ENCODE measurements around the gene FOXP1. TPM values are rescaled to one million over a fixed set of nuclear protein-coding genes. Genes with fewer than 3 reads are reported as not detected.

FOXP1 gene
- total RNA-seq, 2 experiments from 2014 or later, result 120 to 122 TPM

GRCh38 chr3:71317140-71317539, 266.4 kb downstream of the FOXP1 start:
- DNase-seq, result no peak
- no peak overlapping the region for H3K4me3 Mint-ChIP-seq
- no peaks in the 10 kb centered on the region for H3K36me3 Mint-ChIP-seq (ENCODE audit: low read depth)
- no peaks in the 10 kb centered on the region for H3K9me3 Mint-ChIP-seq (ENCODE audit: insufficient read depth)
- ChIA-PET POLR2A (interaction anchor here (0.6 kb wide), 1 partner anchor 34 kb away, joined by 3 read pairs; no protein-coding TSS in a partner anchor), CTCF (interaction anchor here (0.7 to 1.6 kb wide), 4 partner anchors 10 to 216 kb away, joined by 3 to 4 read pairs (median 4); no protein-coding TSS in a partner anchor)
- no peak for ATAC-seq
- no peaks in the 10 kb centered on the region for H3K27me3 Mint-ChIP-seq (ENCODE audit: low read depth)
- no peak overlapping the region for H3K27ac Mint-ChIP-seq
- H3K4me1 Mint-ChIP-seq (ENCODE audit: low read depth), result peaks cover 29% of the 10 kb centered on the region

DNA sequence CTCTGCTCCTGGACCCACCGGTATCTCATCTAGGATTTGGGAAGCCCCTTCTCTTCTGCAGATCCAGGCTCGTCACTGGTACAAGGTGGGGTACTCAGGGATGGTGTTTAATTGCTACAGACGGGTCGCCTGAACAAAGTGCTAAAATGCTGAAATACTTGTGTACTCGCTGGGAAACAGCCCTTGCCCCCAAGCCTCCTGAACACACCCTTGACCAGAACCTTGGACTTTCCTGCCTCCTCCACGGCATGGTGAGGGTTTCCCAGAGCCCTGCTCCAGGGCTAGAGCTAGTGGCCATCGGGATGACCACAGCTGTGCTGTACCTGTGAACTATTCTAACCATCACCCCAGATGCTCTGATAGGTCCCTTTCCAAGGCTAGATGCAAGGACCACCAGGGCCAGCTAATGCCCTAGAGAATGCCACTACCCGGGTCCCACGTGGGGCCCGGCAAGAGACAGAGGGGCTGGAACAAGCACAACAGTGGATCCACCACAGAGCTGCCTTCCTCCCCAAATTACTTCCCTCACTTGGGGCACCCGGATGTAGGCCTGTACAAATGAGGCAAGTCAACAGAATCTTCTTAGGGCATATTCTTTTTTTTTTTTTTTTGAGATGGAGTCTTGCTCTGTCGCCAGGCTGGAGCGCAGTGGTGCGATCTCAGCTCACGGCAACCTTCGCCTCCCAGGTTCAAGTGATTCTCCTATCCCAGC, 267.3 kb downstream of the FOXP1 start:
- peaks cover 3% of the 10 kb centered on the region for H3K36me3 Mint-ChIP-seq (ENCODE audit: low read depth)
- DNase-seq (no peak), ATAC-seq (no peak)
- ChIA-PET CTCF (interaction anchor here (0.7 to 1.6 kb wide), 3 partner anchors 9 to 63 kb away, joined by 3 to 4 read pairs (median 3); no protein-coding TSS in a partner anchor), POLR2A (interaction anchor here (0.6 to 1.1 kb wide), 2 partner anchors 33 to 69 kb away, joined by 3 read pairs; no protein-coding TSS in a partner anchor)
- H3K27me3 Mint-ChIP-seq (ENCODE audit: low read depth), result no peaks in the 10 kb centered on the region
- H3K4me3 Mint-ChIP-seq, result no peak overlapping the region
- H3K9me3 Mint-ChIP-seq (ENCODE audit: insufficient read depth), result no peaks in the 10 kb centered on the region
- H3K27ac Mint-ChIP-seq, result peak overlapping the region; percentile 8
- H3K4me1 Mint-ChIP-seq (ENCODE audit: low read depth), result peaks cover 35% of the 10 kb centered on the region

DNA sequence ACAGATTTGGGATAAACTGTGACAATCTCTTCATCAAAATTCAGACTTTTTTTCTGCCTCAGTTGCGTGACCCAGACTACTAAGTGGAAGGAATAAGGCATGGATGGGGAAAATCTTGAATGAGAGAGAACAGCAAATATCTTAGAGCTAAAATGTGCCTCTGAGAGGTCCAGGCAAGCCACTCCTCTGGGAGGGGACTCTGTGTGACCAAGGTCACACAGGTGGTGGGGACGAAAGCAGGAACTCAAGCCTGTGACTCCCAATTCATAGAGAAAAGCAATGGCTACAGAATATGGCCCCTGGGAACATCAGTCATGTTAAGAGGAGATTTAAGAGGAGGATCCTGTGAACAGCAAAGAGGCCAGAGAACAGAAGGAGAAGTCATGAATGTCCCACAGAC, 268.1 kb downstream of the FOXP1 start:
- peaks cover 42% of the 10 kb centered on the region for H3K4me1 Mint-ChIP-seq (ENCODE audit: low read depth)
- H3K36me3 Mint-ChIP-seq (ENCODE audit: low read depth), result peaks cover 3% of the 10 kb centered on the region
- no peaks in the 10 kb centered on the region for H3K9me3 Mint-ChIP-seq (ENCODE audit: insufficient read depth)
- ChIA-PET CTCF (interaction anchor here (1.6 kb wide), 1 partner anchor 8 kb away, joined by 3 read pairs; no protein-coding TSS in a partner anchor), POLR2A (interaction anchor here (1.1 kb wide), 1 partner anchor 70 kb away, joined by 3 read pairs; no protein-coding TSS in a partner anchor)
- H3K4me3 Mint-ChIP-seq, result no peak overlapping the region
- DNase-seq (no peak), ATAC-seq (no peak)
- H3K27me3 Mint-ChIP-seq (ENCODE audit: low read depth), result no peaks in the 10 kb centered on the region
- no peak overlapping the region for H3K27ac Mint-ChIP-seq

DNA sequence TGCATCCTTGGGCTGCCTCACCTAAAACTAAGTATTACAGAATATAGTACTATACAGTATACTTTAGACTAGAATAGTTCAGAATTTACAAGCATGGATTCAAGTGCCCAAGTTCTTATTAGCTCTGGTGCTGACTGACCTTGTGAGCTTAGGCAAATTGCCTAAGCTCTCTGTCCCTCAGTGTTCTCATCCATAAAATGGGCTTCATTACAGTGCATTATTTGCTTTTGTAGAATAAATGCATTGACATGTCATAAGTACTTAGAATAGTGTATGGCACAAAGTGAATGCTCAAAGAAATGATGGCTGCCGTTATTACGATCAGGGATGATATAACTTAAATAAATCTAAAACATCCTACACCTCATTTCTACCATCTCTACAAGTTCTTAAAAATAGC, 269.7 kb downstream of the FOXP1 start:
- DNase-seq, result no peak
- Mint-ChIP-seq H3K9me3 (ENCODE audit: insufficient read depth) (no peaks in the 10 kb centered on the region), H3K4me3 (no peak overlapping the region), H3K27me3 (ENCODE audit: low read depth) (no peaks in the 10 kb centered on the region), H3K4me1 (ENCODE audit: low read depth) (peaks cover 58% of the 10 kb centered on the region), H3K27ac (no peak overlapping the region), H3K36me3 (ENCODE audit: low read depth) (peaks cover 3% of the 10 kb centered on the region)
- ATAC-seq, result no peak
- CTCF ChIA-PET, result interaction anchor here (1.1 to 1.4 kb wide), 2 partner anchors 9 to 198 kb away, joined by 3 read pairs; no protein-coding TSS in a partner anchor
- POLR2A ChIA-PET, result no interaction called here

- ATAC-seq, result no peak
- Mint-ChIP-seq H3K36me3 (ENCODE audit: low read depth) (peaks cover 3% of the 10 kb centered on the region), H3K9me3 (ENCODE audit: insufficient read depth) (no peaks in the 10 kb centered on the region), H3K27ac (no peak overlapping the region), H3K27me3 (ENCODE audit: low read depth) (no peaks in the 10 kb centered on the region), H3K4me1 (ENCODE audit: low read depth) (peaks cover 61% of the 10 kb centered on the region), H3K4me3 (no peak overlapping the region)
- DNase-seq, result no peak
- POLR2A ChIA-PET, result no interaction called here
- CTCF ChIA-PET, result interaction anchor here (1.3 to 1.7 kb wide), 3 partner anchors 74 to 185 kb away, joined by 3 to 5 read pairs (median 5); no protein-coding TSS in a partner anchor
These were observed 271.1 kb downstream of the FOXP1 start for GRCh38 chr3:71312461-71312860.

- Mint-ChIP-seq H3K9me3 (ENCODE audit: insufficient read depth) (no peaks in the 10 kb centered on the region), H3K4me1 (ENCODE audit: low read depth) (peaks cover 61% of the 10 kb centered on the region), H3K27ac (peak overlapping the region; percentile 41), H3K27me3 (ENCODE audit: low read depth) (no peaks in the 10 kb centered on the region), H3K4me3 (no peak overlapping the region), H3K36me3 (ENCODE audit: low read depth) (peaks cover 3% of the 10 kb centered on the region)
- DNase-seq (no peak), ATAC-seq (no peak)
- ChIA-PET CTCF (interaction anchor here (1.6 to 1.7 kb wide), 2 partner anchors 75 to 86 kb away, joined by 5 read pairs; no protein-coding TSS in a partner anchor), POLR2A (interaction anchor here (1.3 kb wide), 1 partner anchor 271 kb away, joined by 3 read pairs; no protein-coding TSS in a partner anchor)
These were observed 271.9 kb downstream of the FOXP1 start for GRCh38 chr3:71311661-71312046.

DNA sequence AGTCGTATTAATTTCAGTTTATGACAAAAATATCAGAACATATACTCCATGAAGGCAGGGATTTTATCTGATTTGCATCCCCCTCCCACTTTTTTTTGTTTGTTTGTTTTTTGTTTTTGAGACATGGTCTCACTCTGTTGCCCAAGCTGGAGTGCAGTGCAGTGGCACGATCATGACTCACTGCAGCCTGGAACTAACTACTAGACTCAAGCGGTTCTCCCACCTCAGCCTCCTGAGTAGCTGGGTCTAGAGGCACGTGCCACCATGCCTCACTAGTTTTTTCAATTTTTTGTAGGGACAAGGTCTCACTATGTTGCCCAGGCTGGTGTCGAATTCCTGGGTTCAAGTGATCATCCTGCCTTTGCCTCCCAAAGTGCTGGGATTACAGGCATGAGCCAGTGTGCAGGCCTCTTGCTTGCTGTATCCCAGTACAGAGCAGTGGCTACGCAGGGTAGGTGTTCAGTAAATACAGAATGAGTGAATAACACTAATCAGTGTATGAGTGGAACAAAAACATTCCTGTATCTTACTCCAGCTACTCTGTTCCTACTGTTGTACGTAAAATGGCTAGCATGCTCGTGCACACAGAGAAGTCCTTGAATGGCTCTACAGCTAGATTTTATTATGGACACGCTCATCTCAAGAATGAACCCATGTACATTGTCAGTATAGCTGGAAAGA, 272.4 kb downstream of the FOXP1 start:
- H3K4me1 Mint-ChIP-seq (ENCODE audit: low read depth), result peaks cover 57% of the 10 kb centered on the region
- H3K36me3 Mint-ChIP-seq (ENCODE audit: low read depth), result peaks cover 3% of the 10 kb centered on the region
- ChIA-PET CTCF (interaction anchor here (1.7 kb wide), 1 partner anchor 76 kb away, joined by 5 read pairs; no protein-coding TSS in a partner anchor), POLR2A (interaction anchor here (0.9 to 1.3 kb wide), 2 partner anchors 73 to 271 kb away, joined by 3 to 4 read pairs; no protein-coding TSS in a partner anchor)
- H3K4me3 Mint-ChIP-seq, result no peak overlapping the region
- no peaks in the 10 kb centered on the region for H3K9me3 Mint-ChIP-seq (ENCODE audit: insufficient read depth)
- no peaks in the 10 kb centered on the region for H3K27me3 Mint-ChIP-seq (ENCODE audit: low read depth)
- H3K27ac Mint-ChIP-seq, result peak overlapping the region; percentile 41
- no peak for DNase-seq
- no peak for ATAC-seq

- ATAC-seq (no peak), DNase-seq (no peak)
- Mint-ChIP-seq H3K27ac (no peak overlapping the region), H3K36me3 (ENCODE audit: low read depth) (peaks cover 3% of the 10 kb centered on the region), H3K27me3 (ENCODE audit: low read depth) (no peaks in the 10 kb centered on the region), H3K4me3 (no peak overlapping the region), H3K4me1 (ENCODE audit: low read depth) (peaks cover 62% of the 10 kb centered on the region), H3K9me3 (ENCODE audit: insufficient read depth) (no peaks in the 10 kb centered on the region)
- POLR2A ChIA-PET, result interaction anchor here (0.6 to 0.9 kb wide), 2 partner anchors 74 to 273 kb away, joined by 3 to 4 read pairs; partner anchors contain the start of gene FOXP1
- CTCF ChIA-PET, result interaction anchor here (0.7 to 3.6 kb wide), 3 partner anchors 13 to 106 kb away, joined by 3 to 14 read pairs (median 3); no protein-coding TSS in a partner anchor
These were observed 273.1 kb downstream of the FOXP1 start for GRCh38 chr3:71310359-71310979.

GRCh38 chr3:71309886-71310285, 273.6 kb downstream of the FOXP1 start:
- POLR2A ChIA-PET, result interaction anchor here (0.6 kb wide), 1 partner anchor 274 kb away, joined by 3 read pairs; the partner anchor contains the start of gene FOXP1
- CTCF ChIA-PET, result interaction anchor here (0.7 to 3.6 kb wide), 3 partner anchors 12 to 106 kb away, joined by 3 to 14 read pairs (median 3); no protein-coding TSS in a partner anchor
- no peak for ATAC-seq
- Mint-ChIP-seq H3K4me3 (peak overlapping the region; percentile 49), H3K36me3 (ENCODE audit: low read depth) (peaks cover 3% of the 10 kb centered on the region), H3K27ac (peak overlapping the region; percentile 76), H3K4me1 (ENCODE audit: low read depth) (peaks cover 60% of the 10 kb centered on the region), H3K9me3 (ENCODE audit: insufficient read depth) (no peaks in the 10 kb centered on the region), H3K27me3 (ENCODE audit: low read depth) (no peaks in the 10 kb centered on the region)
- no peak for DNase-seq

DNA sequence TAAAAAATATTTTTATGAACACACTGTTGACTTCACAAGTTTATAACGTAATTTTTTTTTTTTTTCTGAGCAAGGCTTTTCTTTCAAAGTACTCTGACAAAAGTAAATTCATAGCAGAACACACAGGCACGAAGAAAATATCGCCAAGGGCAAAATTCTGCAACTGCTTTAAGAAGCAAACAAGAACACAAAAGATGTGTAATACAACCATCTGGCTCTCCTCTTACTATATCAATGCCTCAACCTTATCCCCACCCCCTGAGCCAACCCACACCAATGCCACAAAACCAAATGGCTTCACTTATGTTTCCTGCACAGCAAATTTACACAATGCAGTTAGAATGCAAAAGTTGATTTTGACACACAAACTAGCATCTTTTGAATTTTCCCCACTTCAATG, 274.2 kb downstream of the FOXP1 start:
- Mint-ChIP-seq H3K4me3 (peak overlapping the region; percentile 49), H3K27me3 (ENCODE audit: low read depth) (no peaks in the 10 kb centered on the region), H3K4me1 (ENCODE audit: low read depth) (peaks cover 60% of the 10 kb centered on the region), H3K36me3 (ENCODE audit: low read depth) (peaks cover 3% of the 10 kb centered on the region), H3K27ac (peak overlapping the region; percentile 76), H3K9me3 (ENCODE audit: insufficient read depth) (no peaks in the 10 kb centered on the region)
- POLR2A ChIA-PET, result interaction anchor here (1.2 kb wide), 1 partner anchor 146 kb away, joined by 3 read pairs; no protein-coding TSS in a partner anchor
- CTCF ChIA-PET, result interaction anchor here (0.6 to 3.6 kb wide), 2 partner anchors 89 to 146 kb away, joined by 3 to 14 read pairs; no protein-coding TSS in a partner anchor
- DNase-seq, result peak; percentile 84
- peak; percentile 65 for ATAC-seq

GRCh38 chr3:71308836-71309235, 274.7 kb downstream of the FOXP1 start:
- POLR2A ChIA-PET, result interaction anchor here (1.0 to 1.2 kb wide), 2 partner anchors 146 to 243 kb away, joined by 3 read pairs; no protein-coding TSS in a partner anchor
- Mint-ChIP-seq H3K4me3 (peak overlapping the region; percentile 49), H3K9me3 (ENCODE audit: insufficient read depth) (no peaks in the 10 kb centered on the region), H3K27me3 (ENCODE audit: low read depth) (no peaks in the 10 kb centered on the region), H3K27ac (peak overlapping the region; percentile 75), H3K4me1 (ENCODE audit: low read depth) (peaks cover 65% of the 10 kb centered on the region), H3K36me3 (ENCODE audit: low read depth) (peaks cover 3% of the 10 kb centered on the region)
- DNase-seq, result no peak
- ATAC-seq, result peak; percentile 9
- CTCF ChIA-PET, result interaction anchor here (0.6 to 3.6 kb wide), 3 partner anchors 75 to 147 kb away, joined by 3 to 14 read pairs (median 3); no protein-coding TSS in a partner anchor
